Pancreas (tissue), 10 donors: Measurements from ENCODE around the gene MCRIP1. TPM values are rescaled to one million over a fixed set of nuclear protein-coding genes. Genes with fewer than 3 reads are reported as not detected.

Experiments
- ATAC-seq, 4 donors: fragments of 200-7000 bp; cut with Tn5 transposase; one replicate each; pipeline versions ENCODE4 v1.8.0 to v1.9.1; 2020; ENCODE audit warnings: mild to moderate bottlenecking in 4 of 4, moderate library complexity in 4 of 4
- DNase-seq, 6 donors: peaks; one replicate each; pipeline ENCODE4 v3.0.0-alpha.2; 2020
- FAIRE-seq: peaks from 2 replicates; lab custom pipeline; 2012; peaks lifted over from hg19 to GRCh38; lab: Jason Lieb, UNC
- H3K27ac ChIP-seq, 4 donors: fragments of 200-600 bp; sonication (generic); 1 replicate in 3 of 4; 2 replicates in 1 of 4; pipeline versions ENCODE4 v1.5.0 to v1.8.0; 2020
- H3K27me3 ChIP-seq, 4 donors: fragments of 200-600 bp; one replicate each; pipeline ENCODE4 v1.8.0; 2021
- H3K36me3 ChIP-seq, 3 donors: fragments of 200-600 bp; sonication (generic) in 1 of 3; one replicate each; pipeline versions ENCODE4 v1.5.0 to v1.8.0; 2020 to 2021
- H3K4me1 ChIP-seq, 3 donors: fragments of 200-600 bp; one replicate each; pipeline ENCODE4 v1.8.0; 2021
- H3K4me3 ChIP-seq, 4 donors: fragments of 200-600 bp; sonication (generic) in 2 of 4; one replicate each; pipeline versions ENCODE4 v1.5.0 to v1.8.0; 2020 to 2021
- H3K9me3 ChIP-seq, 4 donors: fragments of 200-600 bp; one replicate each; pipeline ENCODE4 v1.8.0; 2021
- WGBS, 2 donors: extraction: QIAGEN DNeasy Blood & Tissue Kit; methylation state at CpG; one replicate each; pipeline ENCODE4 v1.1.7; 2013; 5-methylcytosine and 5-hydroxymethylcytosine counted together
- intact Hi-C, 3 donors: fragments of 100-400 bp; cut with DNase I; formaldehyde crosslinking; loops; one replicate each; pipeline versions ENCODE4 v1.11.1 to v1.14.2; 2022
- polyA plus RNA-seq, 2 donors: library from polyadenylated mRNA; stranded (reverse); fragments of 200-250 nt; gene quantifications; one replicate each; pipeline ENCODE4 v1.2.3, GENCODE V29; 2013
- total RNA-seq, 6 donors: library from RNA; stranded (reverse); fragmentation: NEBNext Ultra II Directional in 4 of 6; extraction: Animal tissue kit (Norgen Biotek cat#: 25700) in 4 of 6; gene quantifications; one replicate each; pipeline versions ENCODE4 v1.2.1 to v1.2.4, GENCODE V29; 2021 to 2023
- TF ChIP-seq, protein P1 (sequence below), 4 donors: fragments of 200-600 bp; sonication (generic) in 3 of 4; IDR thresholded peaks; one replicate each; pipeline versions ENCODE4 v1.5.0 to v1.8.0; 2021; ENCODE audit warnings: antibody characterized with exemption in 4 of 4
- donor health status: healthy with polysubstance abuse.
- donor health status: DM: no; HTN: no; CAD: no; lungs with moderate emphysema.
- donor health status: DM: no; HTN: no; CAD: no.
- donor health status: control.
- donor health status: control.
- donor health status: Bipolar disorder and iron deficiency.
- donor health status: DM: yes; HTN: yes; CAD: no.
- donor health status: DM: no; HTN: no; CAD: no.
- donor health status: DM: no; HTN: no; CAD: no.
- donor health status: DM: yes; HTN: yes; CAD: no.

The MCRIP1 gene
- total and polyA plus RNA-seq, 8 donors, result 28.9 to 203 (median 55.8) TPM

DNA sequence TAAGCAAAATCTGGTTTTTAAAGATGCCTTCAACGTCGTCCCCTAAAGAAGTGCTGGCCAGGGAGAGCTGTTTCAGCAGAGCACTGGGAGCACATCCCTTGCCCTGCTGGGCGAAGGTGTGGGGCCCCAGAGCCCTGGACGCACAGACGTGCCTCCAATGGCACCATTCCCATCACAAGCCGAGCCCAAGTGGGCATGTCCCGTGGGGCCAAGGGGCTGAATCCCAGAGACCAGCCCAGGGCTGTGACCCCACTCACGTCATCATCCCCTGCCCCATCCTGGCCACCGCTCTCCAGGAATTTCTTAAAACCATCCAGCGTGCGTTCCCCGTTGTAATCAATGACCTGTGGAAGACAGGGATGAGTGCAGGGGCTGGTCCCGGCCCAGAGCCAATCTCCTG, 11.8 kb upstream of the MCRIP1 start:
- Histone ChIP-seq H3K27me3 (no peaks in the 10 kb centered on the region), H3K9me3 (no peaks in the 10 kb centered on the region), H3K36me3 (peaks cover 18 to 67% (median 58%) of the 10 kb centered on the region in 3 donors), H3K4me1 (peaks cover 0 to 15% (median 0%) of the 10 kb centered on the region in 3 donors), H3K4me3 (no peak overlapping the region), H3K27ac (no peak overlapping the region)
- intact Hi-C loops, result no loop called here
- WGBS, 2 donors, result 77 to 78% methylated on average over 13 of the region's 13 CpGs
- ATAC-seq, result no peak
- TF ChIP-seq, protein P1, sequence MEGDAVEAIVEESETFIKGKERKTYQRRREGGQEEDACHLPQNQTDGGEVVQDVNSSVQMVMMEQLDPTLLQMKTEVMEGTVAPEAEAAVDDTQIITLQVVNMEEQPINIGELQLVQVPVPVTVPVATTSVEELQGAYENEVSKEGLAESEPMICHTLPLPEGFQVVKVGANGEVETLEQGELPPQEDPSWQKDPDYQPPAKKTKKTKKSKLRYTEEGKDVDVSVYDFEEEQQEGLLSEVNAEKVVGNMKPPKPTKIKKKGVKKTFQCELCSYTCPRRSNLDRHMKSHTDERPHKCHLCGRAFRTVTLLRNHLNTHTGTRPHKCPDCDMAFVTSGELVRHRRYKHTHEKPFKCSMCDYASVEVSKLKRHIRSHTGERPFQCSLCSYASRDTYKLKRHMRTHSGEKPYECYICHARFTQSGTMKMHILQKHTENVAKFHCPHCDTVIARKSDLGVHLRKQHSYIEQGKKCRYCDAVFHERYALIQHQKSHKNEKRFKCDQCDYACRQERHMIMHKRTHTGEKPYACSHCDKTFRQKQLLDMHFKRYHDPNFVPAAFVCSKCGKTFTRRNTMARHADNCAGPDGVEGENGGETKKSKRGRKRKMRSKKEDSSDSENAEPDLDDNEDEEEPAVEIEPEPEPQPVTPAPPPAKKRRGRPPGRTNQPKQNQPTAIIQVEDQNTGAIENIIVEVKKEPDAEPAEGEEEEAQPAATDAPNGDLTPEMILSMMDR (IDR thresholded peaks at IDR 0.05), result no peak
- no peak for FAIRE-seq
- DNase-seq, result peak in 1 of 6 donors; percentile 66

DNA sequence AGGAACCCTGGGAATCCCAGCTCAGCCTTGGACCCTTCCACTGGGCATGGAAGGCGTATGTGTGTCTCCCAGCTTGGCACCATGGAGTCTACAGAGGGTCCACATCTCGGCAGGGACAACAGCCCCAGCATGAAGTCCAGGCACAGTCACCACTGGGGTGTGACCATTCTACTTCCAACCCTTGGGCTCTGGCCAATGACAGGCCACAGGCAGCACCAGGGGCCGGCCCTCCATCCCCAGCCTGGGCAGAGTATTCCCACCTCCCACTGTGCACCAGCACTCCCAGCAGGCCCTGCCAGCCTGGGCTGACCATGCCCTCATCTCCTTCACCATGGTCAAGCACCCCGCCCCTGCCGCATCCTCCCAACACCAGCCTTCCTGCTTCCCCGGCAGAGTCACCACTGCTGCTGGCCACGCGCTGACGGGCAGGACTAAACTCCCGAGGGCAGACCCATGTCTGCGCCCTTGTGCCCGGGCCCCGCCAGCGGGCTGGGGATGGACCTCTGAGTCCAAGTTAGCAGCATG, 11.3 kb upstream of the MCRIP1 start:
- intact Hi-C loops, result no loop called here
- no peak overlapping the region for H3K27ac ChIP-seq
- H3K9me3 ChIP-seq, result no peaks in the 10 kb centered on the region
- FAIRE-seq (no peak), DNase-seq (peak in 1 of 6 donors; percentile 82), ATAC-seq (no peak)
- peaks cover 0 to 15% (median 0%) of the 10 kb centered on the region in 3 donors for H3K4me1 ChIP-seq
- H3K4me3 ChIP-seq, result no peak overlapping the region
- peaks cover 18 to 62% (median 55%) of the 10 kb centered on the region in 3 donors for H3K36me3 ChIP-seq
- TF ChIP-seq, protein P1 (IDR thresholded peaks at IDR 0.05), result no peak
- no peaks in the 10 kb centered on the region for H3K27me3 ChIP-seq
- WGBS, 2 donors, result 81 to 83% methylated on average over 13 to 14 of the region's 14 CpGs

DNA sequence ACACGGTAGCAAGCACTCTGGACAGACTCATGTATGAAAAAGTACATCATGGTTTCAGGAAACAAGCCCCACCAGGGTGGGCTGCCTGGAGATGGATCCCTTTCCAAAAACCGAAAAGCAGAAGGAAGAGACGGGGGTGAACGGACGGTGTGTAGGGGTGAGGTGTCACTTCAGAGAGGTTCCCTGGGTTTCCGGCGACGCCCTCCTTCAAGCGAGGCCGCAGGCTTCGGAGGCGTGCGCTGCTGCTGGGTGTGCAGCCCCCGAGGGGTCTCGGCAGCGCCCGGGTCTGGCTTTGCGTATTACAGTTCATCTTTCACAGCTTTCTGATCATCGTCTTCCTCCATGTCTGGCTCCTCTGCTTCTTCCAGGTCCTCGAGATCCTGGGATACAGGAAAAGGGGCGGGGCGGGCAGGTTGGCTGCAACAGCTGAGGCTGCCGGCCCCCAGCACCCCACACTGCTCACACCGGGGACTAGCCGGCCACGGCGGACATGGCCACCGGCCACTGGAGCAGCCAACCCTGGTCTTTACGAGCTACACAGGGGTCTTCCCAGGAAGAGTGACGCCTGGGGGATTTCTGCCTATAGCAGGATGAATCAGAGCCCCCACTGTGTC, 10.7 kb upstream of the MCRIP1 start:
- TF ChIP-seq, protein P1 (IDR thresholded peaks at IDR 0.05), result no peak
- no peak for ATAC-seq
- Histone ChIP-seq H3K27ac (peak overlapping the region in 1 of 4 donors; percentile 41), H3K4me3 (no peak overlapping the region), H3K36me3 (peaks cover 18 to 56% (median 50%) of the 10 kb centered on the region in 3 donors), H3K4me1 (peaks cover 0 to 15% (median 0%) of the 10 kb centered on the region in 3 donors), H3K27me3 (no peaks in the 10 kb centered on the region), H3K9me3 (no peaks in the 10 kb centered on the region)
- intact Hi-C loops, result no loop called here
- DNase-seq, result peak in 1 of 6 donors; percentile 74
- WGBS, 2 donors, result 85 to 89% methylated on average over 30 of the region's 30 CpGs
- no peak for FAIRE-seq

DNA sequence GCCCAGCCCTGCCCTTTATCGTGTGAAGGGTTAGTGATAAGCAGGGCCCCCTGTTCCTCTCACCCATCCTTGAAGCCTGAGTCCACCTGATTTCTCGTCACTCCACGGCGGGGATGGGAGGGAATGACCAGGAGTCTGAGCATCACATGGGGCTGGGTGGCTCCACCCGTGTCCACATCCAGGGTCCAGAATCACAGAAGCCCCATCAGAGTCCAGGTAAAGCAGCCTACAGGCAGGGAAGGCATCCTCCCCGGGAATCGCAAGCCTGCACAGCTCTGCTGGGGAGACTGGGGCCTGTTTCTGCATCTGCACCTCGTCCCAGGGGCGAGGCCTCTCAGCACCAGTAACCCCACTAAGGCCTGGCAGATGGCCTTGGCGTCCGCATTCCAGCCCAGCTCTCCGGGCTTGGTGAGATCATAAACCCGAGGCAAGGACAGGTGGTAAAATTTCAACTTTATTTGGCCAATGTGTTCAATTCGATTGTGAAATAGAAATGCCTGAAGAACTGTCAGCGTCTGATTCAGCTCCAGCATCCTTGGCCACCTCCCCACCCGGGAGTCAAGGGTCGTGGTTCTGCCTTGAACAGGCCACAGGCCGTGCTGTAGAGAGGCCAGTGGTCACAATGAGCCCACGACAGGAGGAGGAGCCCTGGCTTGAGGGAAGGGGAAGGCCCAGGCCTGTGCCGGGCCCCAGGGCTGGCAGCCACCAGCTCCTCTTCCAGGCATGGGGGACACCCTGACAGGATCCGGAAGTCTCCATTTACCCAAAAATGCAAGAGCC, 9.8 kb upstream of the MCRIP1 start:
- H3K27ac ChIP-seq, result peak overlapping the region; percentile 18 to 43 (median 32)
- peak; percentile 7 to 20 (median 16) for ATAC-seq

More for the DNA sequence above, 9.8 kb upstream of the MCRIP1 start:
- Histone ChIP-seq H3K27me3 (no peaks in the 10 kb centered on the region), H3K36me3 (peaks cover 18 to 49% (median 44%) of the 10 kb centered on the region in 3 donors), H3K4me3 (no peak overlapping the region), H3K9me3 (no peaks in the 10 kb centered on the region), H3K4me1 (peaks cover 0 to 15% (median 0%) of the 10 kb centered on the region in 3 donors)
- WGBS, 2 donors, result 39 to 41% methylated on average over 21 of the region's 21 CpGs
- FAIRE-seq (no peak), DNase-seq (peak in 3 of 6 donors; percentile 46 to 79 (median 64))
- TF ChIP-seq, protein P1 (IDR thresholded peaks at IDR 0.05), result no peak
- intact Hi-C loops, result no loop called here
